Measurements from ENCODE around the gene TNNC1. TPM values are rescaled to one million over a fixed set of nuclear protein-coding genes. Genes with fewer than 3 reads are reported as not detected.

Gene TNNC1
- total and polyA plus RNA-seq, 2 donors (not counting 3 experiments of a cell fraction or from before 2014, with no cell fraction given), result 0.12 TPM; not detected in 1

DNA sequence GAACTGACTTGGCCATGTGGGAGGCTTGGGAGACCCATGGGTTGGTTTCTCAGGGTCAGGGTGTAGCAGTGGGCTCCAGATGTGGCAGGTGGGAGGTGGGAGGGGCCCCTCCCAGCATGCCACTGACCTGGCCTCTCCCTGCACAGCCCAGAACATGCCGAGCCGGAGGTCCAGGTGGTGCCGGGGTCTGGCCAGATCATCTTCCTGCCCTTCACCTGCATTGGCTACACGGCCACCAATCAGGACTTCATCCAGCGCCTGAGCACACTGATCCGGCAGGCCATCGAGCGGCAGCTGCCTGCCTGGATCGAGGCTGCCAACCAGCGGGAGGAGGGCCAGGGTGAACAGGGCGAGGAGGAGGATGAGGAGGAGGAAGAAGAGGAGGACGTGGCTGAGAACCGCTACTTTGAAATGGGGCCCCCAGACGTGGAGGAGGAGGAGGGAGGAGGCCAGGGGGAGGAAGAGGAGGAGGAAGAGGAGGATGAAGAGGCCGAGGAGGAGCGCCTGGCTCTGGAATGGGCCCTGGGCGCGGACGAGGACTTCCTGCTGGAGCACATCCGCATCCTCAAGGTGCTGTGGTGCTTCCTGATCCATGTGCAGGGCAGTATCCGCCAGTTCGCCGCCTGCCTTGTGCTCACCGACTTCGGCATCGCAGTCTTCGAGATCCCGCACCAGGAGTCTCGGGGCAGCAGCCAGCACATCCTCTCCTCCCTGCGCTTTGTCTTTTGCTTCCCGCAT is 33.4 kb upstream of the TNNC1 start:
- TF ChIP-seq GATA2 (IDR thresholded peaks at IDR 0.05; ENCODE audit: insufficient read depth, insufficient read length, low read depth, low read length) (no peak), EZH2 (IDR thresholded peaks at IDR 0.05; ENCODE audit: borderline replicate concordance, low read depth, low read length, severe bottlenecking) (no peak), JUN (IDR thresholded peaks at IDR 0.05; ENCODE audit: borderline replicate concordance, insufficient read depth, insufficient read length, low read depth) (no peak), MAX (IDR thresholded peaks at IDR 0.05; ENCODE audit: insufficient read depth, insufficient read length) (no peak), MYC (IDR thresholded peaks at IDR 0.05; ENCODE audit: low read depth, low read length) (no peak)
- TF ChIP-seq, protein P1, sequence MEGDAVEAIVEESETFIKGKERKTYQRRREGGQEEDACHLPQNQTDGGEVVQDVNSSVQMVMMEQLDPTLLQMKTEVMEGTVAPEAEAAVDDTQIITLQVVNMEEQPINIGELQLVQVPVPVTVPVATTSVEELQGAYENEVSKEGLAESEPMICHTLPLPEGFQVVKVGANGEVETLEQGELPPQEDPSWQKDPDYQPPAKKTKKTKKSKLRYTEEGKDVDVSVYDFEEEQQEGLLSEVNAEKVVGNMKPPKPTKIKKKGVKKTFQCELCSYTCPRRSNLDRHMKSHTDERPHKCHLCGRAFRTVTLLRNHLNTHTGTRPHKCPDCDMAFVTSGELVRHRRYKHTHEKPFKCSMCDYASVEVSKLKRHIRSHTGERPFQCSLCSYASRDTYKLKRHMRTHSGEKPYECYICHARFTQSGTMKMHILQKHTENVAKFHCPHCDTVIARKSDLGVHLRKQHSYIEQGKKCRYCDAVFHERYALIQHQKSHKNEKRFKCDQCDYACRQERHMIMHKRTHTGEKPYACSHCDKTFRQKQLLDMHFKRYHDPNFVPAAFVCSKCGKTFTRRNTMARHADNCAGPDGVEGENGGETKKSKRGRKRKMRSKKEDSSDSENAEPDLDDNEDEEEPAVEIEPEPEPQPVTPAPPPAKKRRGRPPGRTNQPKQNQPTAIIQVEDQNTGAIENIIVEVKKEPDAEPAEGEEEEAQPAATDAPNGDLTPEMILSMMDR (IDR thresholded peaks at IDR 0.05; ENCODE audit: extremely low read depth in 1 of 2, insufficient read depth in 1 of 2, low read depth in 1 of 2, low read length in 2 of 2), result no peak
- Histone ChIP-seq H3K4me3 (replicated peaks in 1 of 3; ENCODE audit: insufficient read depth in 1 of 3, low read depth in 1 of 3, low read length in 3 of 3) (no peak overlapping the region), H3K4me2 (ENCODE audit: insufficient read depth, low read length) (no peak overlapping the region), H3K9ac (replicated peaks; ENCODE audit: extremely low read depth, insufficient read depth, low read length) (no peak overlapping the region), H3K9me3 (replicated peaks; ENCODE audit: control insufficient read depth, insufficient read depth, low read length) (no peaks in the 10 kb centered on the region), H4K20me1 (replicated peaks; ENCODE audit: control insufficient read depth, extremely low read depth, insufficient read depth, low read length) (no peaks in the 10 kb centered on the region), H3K27me3 (ENCODE audit: control insufficient read depth in 2 of 2, insufficient read depth in 2 of 2, low read length in 2 of 2) (no peaks in the 10 kb centered on the region), H2AFZ (ENCODE audit: low read depth, low read length) (no peak overlapping the region), H3K9me1 (replicated peaks; ENCODE audit: control insufficient read depth, extremely low read depth, insufficient read depth, low read length) (no peaks in the 10 kb centered on the region), H3K79me2 (ENCODE audit: control insufficient read depth, insufficient read depth, low read length) (no peaks in the 10 kb centered on the region), H3K36me3 (ENCODE audit: control insufficient read depth in 2 of 2, extremely low read depth in 1 of 2, insufficient read depth in 2 of 2, low read length in 2 of 2) (peaks cover 8 to 71% of the 10 kb centered on the region in 2 experiments), H3K4me1 (ENCODE audit: control insufficient read depth, extremely low read depth, insufficient read depth, low read length) (peaks cover 30% of the 10 kb centered on the region), H3K27ac (ENCODE audit: insufficient read depth, low read depth, low read length) (no peak overlapping the region)
- FAIRE-seq (no peak), DNase-seq (ENCODE audit: low read depth, low spot score) (no peak)
- intact Hi-C loops (cut with micrococcal nuclease) (no loop called here), dilution Hi-C loops (cut with MboI; ENCODE audit: extremely low pct_ligation_motif_present, low sequenced_read_pairs) (no loop called here)
- ChIA-PET CTCF (interaction anchor here (2.1 kb wide), 1 partner anchor 8 kb away, joined by 8 read pairs; the partner anchor contains the start of gene STAB1), POLR2A (no interaction called here)
- BruUV-seq (replicated peaks), result no TSS peak

Measured in endothelial cell of umbilical vein (primary cell).